ENCODE results near the gene CSRP2.
A peak's percentile ranks its signal among the peaks of the same experiment; 100 is the strongest.

Gene CSRP2

DNA sequence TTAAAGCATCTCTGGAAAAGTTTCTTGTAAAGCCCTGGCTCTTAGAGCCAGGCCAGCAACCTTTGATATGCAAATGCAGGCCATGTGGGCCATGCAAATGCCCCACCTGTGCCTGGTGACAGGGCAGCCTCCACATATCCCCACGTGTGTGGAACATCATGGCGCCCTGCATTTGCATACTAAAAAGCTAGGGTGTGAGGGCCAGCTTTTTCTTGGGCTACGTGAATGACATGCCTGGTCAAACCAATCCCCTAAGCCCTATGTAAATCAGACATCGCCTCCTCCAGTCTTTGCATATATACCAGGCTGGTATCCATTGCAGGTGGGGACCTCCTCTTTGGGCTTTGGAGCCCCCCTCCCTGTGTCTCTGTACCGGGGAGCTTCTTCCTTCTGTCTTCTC, 6.4 kb downstream of the CSRP2 start:
- no peak for DNase-seq
- Mint-ChIP-seq H3K4me3 (no peak overlapping the region), H3K27me3 (ENCODE audit: low read depth, poor library complexity) (no peaks in the 10 kb centered on the region), H3K4me1 (peaks cover 79% of the 10 kb centered on the region), H3K27ac (no peak overlapping the region), H3K36me3 (ENCODE audit: low read depth) (peaks cover 74% of the 10 kb centered on the region), H3K9me3 (peaks cover 20% of the 10 kb centered on the region)
- TF ChIP-seq, protein P1, sequence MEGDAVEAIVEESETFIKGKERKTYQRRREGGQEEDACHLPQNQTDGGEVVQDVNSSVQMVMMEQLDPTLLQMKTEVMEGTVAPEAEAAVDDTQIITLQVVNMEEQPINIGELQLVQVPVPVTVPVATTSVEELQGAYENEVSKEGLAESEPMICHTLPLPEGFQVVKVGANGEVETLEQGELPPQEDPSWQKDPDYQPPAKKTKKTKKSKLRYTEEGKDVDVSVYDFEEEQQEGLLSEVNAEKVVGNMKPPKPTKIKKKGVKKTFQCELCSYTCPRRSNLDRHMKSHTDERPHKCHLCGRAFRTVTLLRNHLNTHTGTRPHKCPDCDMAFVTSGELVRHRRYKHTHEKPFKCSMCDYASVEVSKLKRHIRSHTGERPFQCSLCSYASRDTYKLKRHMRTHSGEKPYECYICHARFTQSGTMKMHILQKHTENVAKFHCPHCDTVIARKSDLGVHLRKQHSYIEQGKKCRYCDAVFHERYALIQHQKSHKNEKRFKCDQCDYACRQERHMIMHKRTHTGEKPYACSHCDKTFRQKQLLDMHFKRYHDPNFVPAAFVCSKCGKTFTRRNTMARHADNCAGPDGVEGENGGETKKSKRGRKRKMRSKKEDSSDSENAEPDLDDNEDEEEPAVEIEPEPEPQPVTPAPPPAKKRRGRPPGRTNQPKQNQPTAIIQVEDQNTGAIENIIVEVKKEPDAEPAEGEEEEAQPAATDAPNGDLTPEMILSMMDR (IDR thresholded peaks at IDR 0.05) = no peak

GRCh38 chr12:76871742-76872141, 7.1 kb downstream of the CSRP2 start:
- Mint-ChIP-seq H3K36me3 (ENCODE audit: low read depth) (peaks cover 74% of the 10 kb centered on the region), H3K27me3 (ENCODE audit: low read depth, poor library complexity) (no peaks in the 10 kb centered on the region), H3K9me3 (peaks cover 20% of the 10 kb centered on the region), H3K4me1 (peaks cover 78% of the 10 kb centered on the region), H3K4me3 (no peak overlapping the region), H3K27ac (no peak overlapping the region)
- TF ChIP-seq, protein P1 (IDR thresholded peaks at IDR 0.05) = no peak
- no peak for DNase-seq

DNA sequence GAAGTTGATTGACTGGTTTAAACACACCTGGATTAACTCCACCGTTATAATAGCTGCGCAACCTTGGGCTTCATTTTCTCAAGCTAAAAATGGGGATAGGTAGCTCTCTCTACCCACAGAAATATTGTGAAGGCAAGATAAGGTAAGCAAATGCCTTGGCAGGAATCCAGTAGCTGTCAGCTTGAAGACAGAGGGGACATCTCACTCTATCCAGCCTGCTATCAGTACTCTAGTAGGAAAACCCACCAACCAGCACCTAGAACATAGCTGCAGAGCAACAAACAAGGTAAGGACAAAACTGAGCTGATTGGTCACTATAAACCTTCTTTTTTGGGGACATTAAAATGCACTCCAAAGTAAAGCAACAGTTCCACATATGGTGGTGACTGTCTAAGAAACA, 7.7 kb downstream of the CSRP2 start:
- Mint-ChIP-seq H3K27me3 (ENCODE audit: low read depth, poor library complexity) (no peaks in the 10 kb centered on the region), H3K4me1 (peaks cover 78% of the 10 kb centered on the region), H3K36me3 (ENCODE audit: low read depth) (peaks cover 74% of the 10 kb centered on the region), H3K4me3 (no peak overlapping the region), H3K27ac (no peak overlapping the region), H3K9me3 (peaks cover 20% of the 10 kb centered on the region)
- TF ChIP-seq, protein P1 (IDR thresholded peaks at IDR 0.05) = no peak
- no peak for DNase-seq

- Mint-ChIP-seq H3K9me3 (peaks cover 12% of the 10 kb centered on the region), H3K4me1 (peaks cover 75% of the 10 kb centered on the region), H3K27ac (peak overlapping the region; percentile 97), H3K4me3 (peak overlapping the region; percentile 57), H3K27me3 (ENCODE audit: low read depth, poor library complexity) (no peaks in the 10 kb centered on the region), H3K36me3 (ENCODE audit: low read depth) (peaks cover 71% of the 10 kb centered on the region)
- DNase-seq = peak; percentile 36
- TF ChIP-seq, protein P1 (IDR thresholded peaks at IDR 0.05) = no peak
These were observed 12.1 kb downstream of the CSRP2 start for GRCh38 chr12:76866726-76867125.

DNA sequence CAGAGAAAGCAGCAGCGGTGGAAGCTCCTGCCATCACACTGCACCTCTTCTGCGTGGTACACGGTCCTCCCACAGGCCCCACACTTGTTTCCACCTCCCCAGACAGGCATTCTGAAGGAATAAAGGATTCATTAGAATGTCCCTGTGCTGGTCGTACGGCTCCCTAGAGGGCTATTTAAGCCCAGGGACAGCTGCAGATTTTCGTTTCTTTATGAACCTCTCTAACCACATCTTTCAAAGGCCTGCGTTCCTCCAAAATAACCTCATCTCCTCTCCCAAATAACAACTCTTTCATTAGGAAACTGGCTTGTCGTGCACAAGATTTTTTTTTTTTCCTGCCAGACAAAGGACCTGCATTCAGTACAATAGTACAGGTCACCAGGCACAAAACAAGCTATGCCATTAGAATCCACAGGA, 12.7 kb downstream of the CSRP2 start:
- TF ChIP-seq, protein P1 (IDR thresholded peaks at IDR 0.05) = no peak
- peak; percentile 24 for DNase-seq

DNA sequence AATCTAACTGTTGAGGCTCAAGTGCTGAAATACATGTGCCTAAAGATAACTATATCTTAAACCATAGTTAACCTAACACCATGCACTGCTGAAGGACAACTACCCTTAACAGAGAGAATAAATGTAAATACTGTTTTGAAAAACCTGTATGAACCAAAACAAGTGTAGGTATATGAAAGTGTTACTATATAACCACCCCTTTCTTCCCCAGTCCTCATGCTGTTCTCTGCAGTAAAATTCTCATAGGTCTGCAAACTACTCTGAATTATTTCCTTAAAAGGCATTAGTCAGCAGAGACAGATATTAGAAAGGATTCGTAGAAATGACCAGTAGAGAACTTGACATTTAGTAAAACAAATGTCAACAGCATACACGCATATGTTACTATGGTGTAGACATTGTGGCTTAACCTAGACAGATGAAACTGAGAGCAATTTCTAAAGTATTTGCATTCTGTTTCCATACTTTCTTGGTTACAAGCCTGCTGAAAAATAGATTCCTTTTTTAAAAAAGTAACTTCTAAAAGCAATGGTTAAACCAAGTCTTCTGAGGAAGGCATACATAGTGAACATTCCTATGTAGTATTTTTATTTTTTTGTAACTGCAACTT, 13.9 kb downstream of the CSRP2 start:
- Mint-ChIP-seq H3K27me3 (ENCODE audit: low read depth, poor library complexity) (no peaks in the 10 kb centered on the region), H3K4me3 (no peak overlapping the region), H3K27ac (no peak overlapping the region), H3K36me3 (ENCODE audit: low read depth) (peaks cover 69% of the 10 kb centered on the region), H3K4me1 (peaks cover 79% of the 10 kb centered on the region), H3K9me3 (peaks cover 5% of the 10 kb centered on the region)
- DNase-seq = no peak
- TF ChIP-seq, protein P1 (IDR thresholded peaks at IDR 0.05) = no peak

More for the DNA sequence above, 12.7 kb downstream of the CSRP2 start:
- no peaks in the 10 kb centered on the region for H3K27me3 Mint-ChIP-seq (ENCODE audit: low read depth, poor library complexity)
- H3K27ac Mint-ChIP-seq = peak overlapping the region; percentile 97
- peaks cover 71% of the 10 kb centered on the region for H3K36me3 Mint-ChIP-seq (ENCODE audit: low read depth)
- peaks cover 12% of the 10 kb centered on the region for H3K9me3 Mint-ChIP-seq
- peak overlapping the region; percentile 57 for H3K4me3 Mint-ChIP-seq
- peaks cover 77% of the 10 kb centered on the region for H3K4me1 Mint-ChIP-seq
